Mesodermal cell (in vitro differentiated cells): ENCODE measurements around the gene HHLA2.

ENCODE experiments used
- H3K27ac ChIP-seq: 2 replicates; pipeline ENCODE4 v1.7.0; 2013; ENCODE audit warnings: mild to moderate bottlenecking, low read depth, low read length, moderate library complexity; ENCODE audit not compliant: severe bottlenecking
- H3K36me3 ChIP-seq: 2 replicates; pipeline ENCODE4 v1.7.1; 2013; ENCODE audit warnings: mild to moderate bottlenecking, low read length, moderate library complexity; ENCODE audit not compliant: control insufficient read depth, insufficient read depth
- H3K4me1 ChIP-seq: one replicate; pipeline ENCODE4 v1.7.1; 2013; ENCODE audit warnings: mild to moderate bottlenecking, low read length; ENCODE audit not compliant: insufficient read depth, control insufficient read depth, poor library complexity, severe bottlenecking
- H3K4me3 ChIP-seq: 2 replicates; pipeline ENCODE4 v1.7.0; 2013; ENCODE audit warnings: low read length, control low read depth, mild to moderate bottlenecking; ENCODE audit not compliant: insufficient read depth, poor library complexity, severe bottlenecking; ENCODE audit errors: extremely low read depth
- H3K9me3 ChIP-seq: 2 replicates; pipeline ENCODE4 v1.7.1; 2013; ENCODE audit warnings: mild to moderate bottlenecking, low read length, moderate library complexity; ENCODE audit not compliant: control insufficient read depth
- whole genome bisulfite sequencing, 2 experiments: methylation state at CpG; one replicate each; pipeline ENCODE4 v1.1.5; 2013; ENCODE audit warnings: missing lambda C conversion rate in 2 of 2; ENCODE audit not compliant: insufficient coverage in 2 of 2; 5-methylcytosine and 5-hydroxymethylcytosine counted together

HHLA2 gene

DNA sequence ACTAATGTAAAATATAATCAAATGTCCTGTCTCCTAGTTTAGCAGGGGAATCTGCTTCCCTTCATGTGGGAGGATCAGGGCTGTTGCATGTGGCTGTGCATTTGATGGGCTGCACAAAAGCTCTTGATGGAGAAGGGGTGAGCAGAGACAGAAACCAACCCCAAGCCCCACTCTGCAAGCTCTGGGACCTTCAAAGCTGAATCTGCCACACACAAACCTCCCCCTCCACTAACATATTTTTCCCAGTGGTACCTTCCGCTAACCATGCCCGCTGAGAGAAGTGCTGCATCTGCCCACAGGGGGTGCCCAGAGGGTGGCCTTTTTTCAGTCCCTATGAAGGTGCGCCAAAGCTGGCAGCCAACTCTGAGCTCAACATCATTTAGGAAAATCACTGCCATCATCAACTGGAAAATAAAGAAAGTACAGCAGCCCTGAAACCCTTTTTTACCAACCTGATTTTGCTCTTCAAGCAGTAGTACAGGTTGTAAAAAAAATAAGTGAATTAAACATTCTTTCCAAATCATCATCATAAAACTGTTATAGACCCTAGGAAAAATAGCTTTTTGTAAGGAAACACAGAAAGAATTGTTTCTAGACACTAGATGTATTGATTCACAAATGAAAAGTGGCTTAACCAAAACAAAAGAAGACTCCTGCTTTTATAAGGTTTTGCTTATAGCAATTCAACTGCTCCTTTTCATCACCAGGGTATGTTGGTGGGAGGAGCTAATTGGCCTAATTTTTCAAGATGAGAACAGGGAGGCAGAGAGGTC, 97.0 kb downstream of the HHLA2 start:
- Histone ChIP-seq H3K27ac (no peak overlapping the region), H3K36me3 (no peaks in the 10 kb centered on the region), H3K9me3 (no peaks in the 10 kb centered on the region), H3K4me1 (no peaks in the 10 kb centered on the region), H3K4me3 (no peak overlapping the region)
- WGBS, 2 experiments, result 83 to 92% methylated on average over 2 of the region's 3 CpGs

DNA sequence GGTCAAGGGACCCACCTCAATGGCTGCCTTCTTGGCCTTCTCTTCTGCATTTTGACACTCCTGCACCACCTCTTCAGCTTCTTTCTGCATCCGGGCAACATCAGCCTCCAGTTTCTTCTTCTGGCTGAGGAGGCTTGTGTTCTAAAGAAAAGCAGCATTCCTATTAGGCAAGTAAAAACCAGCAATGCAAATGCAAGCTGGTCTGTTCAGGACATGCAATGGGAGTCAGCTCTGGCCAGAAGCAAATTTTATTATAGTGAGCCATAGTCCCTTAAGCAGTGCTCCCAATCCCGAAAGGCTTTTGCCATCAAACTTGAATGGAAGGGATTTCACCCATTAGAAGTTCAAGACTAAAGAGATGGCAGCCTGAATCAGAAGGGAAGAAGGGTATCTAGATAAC, 97.7 kb downstream of the HHLA2 start:
- Histone ChIP-seq H3K9me3 (no peaks in the 10 kb centered on the region), H3K4me3 (no peak overlapping the region), H3K4me1 (no peaks in the 10 kb centered on the region), H3K36me3 (no peaks in the 10 kb centered on the region), H3K27ac (no peak overlapping the region)
- WGBS, 2 experiments, result 100% methylated on average over 2 of the region's 2 CpGs

DNA sequence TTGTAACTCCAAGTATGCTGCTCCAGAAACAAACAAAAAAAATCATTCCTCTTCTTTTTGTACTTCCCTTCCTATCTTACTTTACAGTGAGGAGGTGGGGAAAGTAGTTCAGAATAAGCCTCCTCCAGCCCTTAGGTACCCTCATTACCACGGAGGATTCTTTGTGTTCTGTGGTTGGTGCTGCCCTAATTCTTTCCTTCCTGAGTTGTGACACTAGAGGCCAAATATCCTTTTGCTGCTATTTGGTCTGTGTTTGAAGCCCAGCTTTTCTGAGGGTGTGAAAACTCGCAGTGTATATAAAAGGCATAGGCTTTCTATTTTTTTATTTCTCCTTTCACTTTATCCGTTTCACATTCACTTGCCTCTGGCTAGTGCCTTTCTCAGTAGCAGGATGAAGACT, 98.2 kb downstream of the HHLA2 start:
- H3K9me3 ChIP-seq, result no peaks in the 10 kb centered on the region
- H3K36me3 ChIP-seq, result no peaks in the 10 kb centered on the region
- no peaks in the 10 kb centered on the region for H3K4me1 ChIP-seq
- no peak overlapping the region for H3K27ac ChIP-seq
- H3K4me3 ChIP-seq, result no peak overlapping the region
- no CpG with 5 or more reads among the region's 3 CpGs for WGBS, 2 experiments

- WGBS, 2 experiments, result no CpG with 5 or more reads among the region's 1 CpG
- Histone ChIP-seq H3K9me3 (no peaks in the 10 kb centered on the region), H3K4me3 (no peak overlapping the region), H3K27ac (no peak overlapping the region), H3K36me3 (no peaks in the 10 kb centered on the region), H3K4me1 (no peaks in the 10 kb centered on the region)
Measured at GRCh38 chr3:108396336-108396735, 100.0 kb downstream of the HHLA2 start.

GRCh38 chr3:108398510-108398909, 102.2 kb downstream of the HHLA2 start:
- no peak overlapping the region for H3K4me3 ChIP-seq
- 77 to 98% methylated on average over 2 to 6 of the region's 6 CpGs for WGBS, 2 experiments
- H3K27ac ChIP-seq, result no peak overlapping the region
- H3K4me1 ChIP-seq, result no peaks in the 10 kb centered on the region
- no peaks in the 10 kb centered on the region for H3K9me3 ChIP-seq
- no peaks in the 10 kb centered on the region for H3K36me3 ChIP-seq

DNA sequence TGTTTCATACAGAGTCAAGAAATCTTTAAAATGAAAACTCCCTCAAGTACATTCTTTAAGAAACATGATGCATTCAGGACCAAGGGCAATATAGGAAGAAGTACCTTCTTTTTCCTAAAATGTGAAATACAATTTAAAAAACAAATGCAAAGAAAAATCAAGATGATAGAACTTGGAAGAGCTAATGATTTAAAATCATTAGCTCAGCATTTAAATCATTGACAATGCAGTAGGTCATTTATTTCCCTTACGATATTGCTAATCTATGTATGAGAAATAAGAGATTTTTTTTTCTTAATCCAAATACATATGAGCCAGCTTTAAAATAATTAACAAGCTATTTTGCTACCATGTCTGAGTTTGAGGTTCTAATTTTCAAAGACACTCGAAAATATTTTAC, 105.5 kb downstream of the HHLA2 start:
- no peaks in the 10 kb centered on the region for H3K9me3 ChIP-seq
- no CpG with 5 or more reads among the region's 2 CpGs for WGBS, 2 experiments
- H3K4me3 ChIP-seq, result no peak overlapping the region
- peaks cover 11% of the 10 kb centered on the region for H3K4me1 ChIP-seq
- H3K36me3 ChIP-seq, result no peaks in the 10 kb centered on the region
- no peak overlapping the region for H3K27ac ChIP-seq

DNA sequence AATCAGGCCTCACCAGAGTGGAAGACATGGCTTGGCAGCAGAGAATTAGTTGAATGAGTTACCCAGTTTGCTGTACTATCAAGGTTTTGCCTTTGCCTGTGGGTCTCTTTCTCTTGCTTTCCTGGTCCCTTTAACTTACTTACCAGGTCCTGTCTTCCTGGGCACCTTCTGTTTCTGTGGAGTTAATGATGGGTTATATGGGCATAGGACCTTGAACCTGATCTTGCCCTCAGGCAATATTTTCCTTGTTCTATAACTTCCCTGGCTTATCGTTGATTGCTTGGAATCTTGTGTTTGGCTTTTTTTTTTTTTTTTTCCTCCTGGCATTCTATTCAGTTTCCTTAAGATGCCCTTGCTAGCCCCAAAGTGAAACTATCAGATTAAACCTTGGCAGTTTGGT, 106.8 kb downstream of the HHLA2 start:
- Histone ChIP-seq H3K36me3 (no peaks in the 10 kb centered on the region), H3K4me3 (no peak overlapping the region), H3K4me1 (peaks cover 11% of the 10 kb centered on the region), H3K9me3 (no peaks in the 10 kb centered on the region), H3K27ac (no peak overlapping the region)
- 100% methylated on average over 1 of the region's 1 CpG; no CpG with 5 or more reads in 1 of the 2 experiments for WGBS, 2 experiments

DNA sequence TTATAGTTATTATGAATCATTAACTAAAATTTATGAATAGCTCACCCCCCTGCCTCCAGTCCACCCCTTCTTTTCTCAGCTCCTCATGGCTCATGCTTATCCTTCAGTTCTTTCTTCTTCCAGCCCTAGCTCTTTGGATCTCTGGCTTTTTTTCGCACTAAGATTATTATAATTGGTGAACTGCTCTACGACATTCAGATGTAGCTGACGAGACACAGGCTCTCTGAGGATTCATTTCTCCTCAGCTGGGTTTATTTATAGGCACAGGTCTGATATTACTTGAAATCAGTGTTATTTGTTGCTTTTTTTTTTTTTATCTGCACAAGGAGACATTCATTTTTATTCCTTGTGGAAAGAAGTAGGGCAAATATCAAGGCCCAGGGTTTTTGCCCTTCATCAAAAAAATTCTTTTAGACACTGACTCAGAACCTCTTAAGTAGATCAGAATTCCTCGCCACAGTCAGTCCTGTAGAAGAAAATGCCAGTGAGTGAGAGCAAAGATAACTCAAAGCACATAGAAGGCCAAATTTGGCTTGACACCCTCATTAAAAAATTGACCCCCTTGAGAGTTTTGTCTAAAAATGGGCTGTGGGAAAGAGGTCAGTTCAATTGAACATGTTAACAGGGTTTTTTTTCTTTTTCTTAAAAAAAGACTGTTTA, 107.5 kb downstream of the HHLA2 start:
- no peaks in the 10 kb centered on the region for H3K9me3 ChIP-seq
- WGBS, 2 experiments, result 80% methylated on average over 1 of the region's 4 CpGs; no CpG with 5 or more reads in 1 of the 2 experiments
- H3K36me3 ChIP-seq, result no peaks in the 10 kb centered on the region
- H3K27ac ChIP-seq, result peak overlapping the region; percentile 36
- H3K4me1 ChIP-seq, result peaks cover 11% of the 10 kb centered on the region
- H3K4me3 ChIP-seq, result no peak overlapping the region

- WGBS, 2 experiments, result no CpG with 5 or more reads among the region's 2 CpGs
- peaks cover 11% of the 10 kb centered on the region for H3K4me1 ChIP-seq
- no peak overlapping the region for H3K4me3 ChIP-seq
Measured at GRCh38 chr3:108404368-108404767, 108.0 kb downstream of the HHLA2 start.

DNA sequence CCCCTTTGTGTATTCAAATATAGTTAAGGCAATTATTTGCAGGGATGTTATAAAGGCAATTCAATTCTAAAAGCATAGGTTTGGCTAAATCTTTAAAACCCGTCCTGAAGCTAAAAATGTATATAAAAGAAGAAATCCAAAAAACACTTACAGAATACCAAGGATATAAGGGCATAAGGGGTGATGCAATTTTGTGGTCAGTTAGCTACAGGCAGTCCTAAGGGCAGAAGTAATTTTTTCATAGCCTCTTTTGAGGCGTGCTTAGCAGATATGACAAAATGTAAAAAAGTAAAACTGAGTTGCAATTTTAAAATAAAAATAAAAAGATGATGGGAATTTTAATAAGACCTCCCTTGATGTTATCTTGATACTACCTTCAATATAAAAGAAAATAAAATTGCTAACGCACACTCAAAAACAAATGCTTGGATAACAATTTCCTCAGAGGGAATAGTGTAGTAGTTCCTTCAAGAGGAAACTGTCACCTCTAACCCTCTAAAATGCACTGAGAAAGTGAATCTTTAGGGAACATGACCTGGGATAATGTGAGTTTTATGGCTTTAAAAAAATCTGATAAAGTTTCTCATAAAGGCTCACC, 109.8 kb downstream of the HHLA2 start:
- Histone ChIP-seq H3K27ac (no peak overlapping the region), H3K4me3 (no peak overlapping the region), H3K9me3 (no peaks in the 10 kb centered on the region), H3K36me3 (no peaks in the 10 kb centered on the region), H3K4me1 (peaks cover 11% of the 10 kb centered on the region)
- no CpG with 5 or more reads among the region's 3 CpGs for WGBS, 2 experiments

More at GRCh38 chr3:108404368-108404767, 108.0 kb downstream of the HHLA2 start:
- H3K36me3 ChIP-seq, result no peaks in the 10 kb centered on the region
- peak overlapping the region; percentile 36 for H3K27ac ChIP-seq
- no peaks in the 10 kb centered on the region for H3K9me3 ChIP-seq
